Osteocyte (in vitro differentiated cells): ENCODE measurements around the gene WIPI1. TPM values are rescaled to one million over a fixed set of nuclear protein-coding genes. Genes with fewer than 3 reads are reported as not detected.

ENCODE experiments used
- DNase-seq: peaks from one replicate; pipeline ENCODE4 v3.0.0; 2021; ENCODE audit warnings: mixed read lengths; ENCODE audit not compliant: unreplicated experiment; ENCODE audit errors: extremely low spot score
- H3K27ac Mint-ChIP-seq: one replicate; pipeline ENCODE4 v1.8.0; 2021; ENCODE audit warnings: mild to moderate bottlenecking, mixed read lengths; ENCODE audit not compliant: unreplicated experiment
- H3K27me3 Mint-ChIP-seq: one replicate; pipeline ENCODE4 v1.8.0; 2021; ENCODE audit warnings: mixed read lengths; ENCODE audit not compliant: unreplicated experiment
- H3K36me3 Mint-ChIP-seq: one replicate; pipeline ENCODE4 v1.8.0; 2021; ENCODE audit warnings: mixed read lengths; ENCODE audit not compliant: unreplicated experiment
- H3K4me1 Mint-ChIP-seq: one replicate; pipeline ENCODE4 v1.8.0; 2021; ENCODE audit warnings: mixed read lengths; ENCODE audit not compliant: unreplicated experiment
- H3K4me3 Mint-ChIP-seq: one replicate; pipeline ENCODE4 v1.8.0; 2021; ENCODE audit warnings: mild to moderate bottlenecking, moderate library complexity, mixed read lengths; ENCODE audit not compliant: unreplicated experiment
- H3K9me3 Mint-ChIP-seq: one replicate; pipeline ENCODE4 v1.8.0; 2021; ENCODE audit warnings: mixed read lengths; ENCODE audit not compliant: unreplicated experiment
- CTCF ChIP-seq: fragments of 200-600 bp; sonication (generic); IDR thresholded peaks from 2 replicates; pipeline ENCODE4 v1.5.0; 2021; ENCODE audit warnings: antibody characterized with exemption, mild to moderate bottlenecking, moderate library complexity
- total RNA-seq: library from RNA; stranded (reverse); gene quantifications from 2 replicates; pipeline ENCODE4 v1.2.1, GENCODE V29; 2021

WIPI1 gene
- total RNA-seq, 1 donor from 2014 or later, result 74.5 TPM

- H3K27me3 Mint-ChIP-seq, result no peaks in the 10 kb centered on the region
- H3K9me3 Mint-ChIP-seq, result peaks cover 12% of the 10 kb centered on the region
- no peak for DNase-seq
- TF ChIP-seq CTCF, result no peak
- no peak overlapping the region for H3K27ac Mint-ChIP-seq
- H3K4me3 Mint-ChIP-seq, result no peak overlapping the region
- H3K36me3 Mint-ChIP-seq, result no peaks in the 10 kb centered on the region
- peaks cover 23% of the 10 kb centered on the region for H3K4me1 Mint-ChIP-seq
Measured at GRCh38 chr17:68401288-68401687, 56.0 kb downstream of the WIPI1 start.

- Mint-ChIP-seq H3K36me3 (no peaks in the 10 kb centered on the region), H3K4me3 (no peak overlapping the region), H3K27me3 (no peaks in the 10 kb centered on the region), H3K4me1 (peaks cover 23% of the 10 kb centered on the region), H3K27ac (peak overlapping the region; percentile 85), H3K9me3 (peaks cover 5% of the 10 kb centered on the region)
- TF ChIP-seq CTCF, result no peak
- no peak for DNase-seq
Measured at GRCh38 chr17:68400404-68400735, 56.9 kb downstream of the WIPI1 start.

- no peaks in the 10 kb centered on the region for H3K9me3 Mint-ChIP-seq
- no peaks in the 10 kb centered on the region for H3K27me3 Mint-ChIP-seq
- no peak for TF ChIP-seq CTCF
- H3K4me3 Mint-ChIP-seq, result no peak overlapping the region
- no peak for DNase-seq
- H3K27ac Mint-ChIP-seq, result peak overlapping the region; percentile 85
- no peaks in the 10 kb centered on the region for H3K36me3 Mint-ChIP-seq
- peaks cover 23% of the 10 kb centered on the region for H3K4me1 Mint-ChIP-seq
Measured at GRCh38 chr17:68399638-68400403, 57.5 kb downstream of the WIPI1 start.

- Mint-ChIP-seq H3K9me3 (no peaks in the 10 kb centered on the region), H3K27ac (peak overlapping the region; percentile 67), H3K36me3 (no peaks in the 10 kb centered on the region), H3K27me3 (no peaks in the 10 kb centered on the region), H3K4me1 (peaks cover 23% of the 10 kb centered on the region), H3K4me3 (no peak overlapping the region)
- TF ChIP-seq CTCF, result peak; percentile 86
- DNase-seq, result no peak
Measured at GRCh38 chr17:68398691-68399637, 58.3 kb downstream of the WIPI1 start.

- Mint-ChIP-seq H3K9me3 (no peaks in the 10 kb centered on the region), H3K27ac (no peak overlapping the region), H3K4me3 (no peak overlapping the region), H3K36me3 (no peaks in the 10 kb centered on the region), H3K27me3 (no peaks in the 10 kb centered on the region), H3K4me1 (peaks cover 23% of the 10 kb centered on the region)
- no peak for DNase-seq
- TF ChIP-seq CTCF, result no peak
Measured at GRCh38 chr17:68397108-68397536, 60.2 kb downstream of the WIPI1 start.
